RWPE1 (cell line): ENCODE measurements around the gene C1orf159.
A peak's percentile ranks its signal among the peaks of the same experiment; 100 is the strongest.

Experiments
- CTCF ChIA-PET: fragments of 350-600 bp; sonication (Branson Sonifier 250); formaldehyde crosslinking; extraction: SDS; loops from one replicate; lab custom pipeline; 2021; lab: Yijun Ruan, JAX
- POLR2A ChIA-PET: fragments of 400-600 bp; formaldehyde crosslinking; extraction: SDS; loops from one replicate; lab custom pipeline; 2020; ENCODE audit warnings: antibody characterized with exemption; ENCODE audit not compliant: low non-redundant PET; lab: Yijun Ruan, JAX
- DNase-seq: peaks from one replicate; pipeline ENCODE4 v3.0.0; 2012; ENCODE audit warnings: low spot score
- H3K27ac ChIP-seq: fragments of 450-650 bp; 2 replicates; pipeline ENCODE4 v1.5.1; 2017
- TF ChIP-seq, protein P1 (sequence below): fragments of 450-650 bp; conservative IDR thresholded peaks from 2 replicates; pipeline ENCODE4 v1.5.1; 2017; ENCODE audit warnings: low read depth, mild to moderate bottlenecking

Gene C1orf159

DNA sequence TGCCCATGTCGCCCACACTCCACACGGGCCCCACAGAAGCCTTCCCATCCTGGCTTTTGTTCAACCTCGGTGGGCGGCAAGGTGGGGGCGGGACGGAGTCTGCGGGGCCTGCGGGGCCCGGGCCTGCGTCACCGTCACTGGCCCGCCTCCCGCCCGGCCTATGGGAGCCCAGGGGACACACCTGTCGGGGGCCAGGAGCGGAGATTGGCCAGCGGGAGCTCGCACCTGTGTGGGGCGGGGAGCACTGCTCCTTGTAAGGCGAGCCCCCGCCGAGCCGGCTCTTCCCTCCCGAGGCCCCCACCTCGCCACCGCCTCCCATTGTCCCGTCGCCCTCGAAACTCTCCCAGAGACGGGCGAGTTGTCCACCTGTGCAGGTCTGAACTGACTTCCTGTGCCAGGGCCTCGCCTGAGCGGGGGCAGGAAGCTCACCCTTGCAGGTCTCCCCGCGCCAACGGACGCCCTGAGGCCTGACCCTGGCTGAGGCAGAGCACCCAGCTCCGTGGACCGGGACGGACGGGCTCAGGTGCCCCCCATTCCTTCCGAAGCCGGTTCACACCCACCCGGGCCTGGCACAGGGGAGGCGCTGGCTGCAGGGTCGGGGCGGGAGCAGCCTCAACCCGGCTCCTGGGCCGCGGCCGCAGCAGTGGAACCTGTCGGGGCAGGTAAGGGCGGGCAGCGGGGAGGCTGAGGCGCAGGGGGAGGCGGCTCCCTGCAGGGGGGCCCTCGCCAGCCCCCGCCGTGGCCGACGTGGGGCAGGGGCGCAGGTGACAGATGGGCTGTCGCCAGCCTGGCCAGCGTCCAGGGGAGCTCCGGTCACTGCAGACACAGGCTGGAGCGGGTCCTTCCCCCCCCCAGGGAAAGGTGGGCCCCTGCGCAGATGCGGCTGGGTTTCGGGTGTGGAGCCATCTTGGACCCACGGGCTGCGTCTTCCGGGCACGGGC lies 47.0 kb upstream of the C1orf159 start:
- CTCF ChIA-PET, result interaction anchor here (0.6 to 4.6 kb wide), 5 partner anchors 31 to 408 kb away, joined by 3 to 26 read pairs (median 3); partner anchors contain the start of gene PERM1

DNA sequence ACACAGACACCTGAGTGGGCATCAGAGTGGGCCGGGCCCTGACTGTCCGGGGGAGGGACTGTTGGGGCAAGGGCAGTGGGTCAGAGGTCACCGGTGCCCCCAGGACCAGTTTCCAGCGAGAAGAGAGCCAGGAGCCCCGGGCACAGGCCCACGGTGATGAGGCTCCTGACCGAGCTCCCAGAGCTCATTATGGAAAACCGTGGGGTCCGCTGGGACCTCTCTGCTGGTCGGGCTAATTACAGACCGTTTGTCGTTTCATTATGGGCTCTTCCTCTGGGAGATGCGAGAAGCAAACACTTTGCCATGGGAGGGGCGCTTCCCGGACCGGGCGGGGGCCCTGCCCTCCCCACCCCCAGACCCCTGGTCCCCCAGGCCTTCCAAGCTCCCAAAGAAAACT lies 45.8 kb upstream of the C1orf159 start:
- TF ChIP-seq, protein P1, sequence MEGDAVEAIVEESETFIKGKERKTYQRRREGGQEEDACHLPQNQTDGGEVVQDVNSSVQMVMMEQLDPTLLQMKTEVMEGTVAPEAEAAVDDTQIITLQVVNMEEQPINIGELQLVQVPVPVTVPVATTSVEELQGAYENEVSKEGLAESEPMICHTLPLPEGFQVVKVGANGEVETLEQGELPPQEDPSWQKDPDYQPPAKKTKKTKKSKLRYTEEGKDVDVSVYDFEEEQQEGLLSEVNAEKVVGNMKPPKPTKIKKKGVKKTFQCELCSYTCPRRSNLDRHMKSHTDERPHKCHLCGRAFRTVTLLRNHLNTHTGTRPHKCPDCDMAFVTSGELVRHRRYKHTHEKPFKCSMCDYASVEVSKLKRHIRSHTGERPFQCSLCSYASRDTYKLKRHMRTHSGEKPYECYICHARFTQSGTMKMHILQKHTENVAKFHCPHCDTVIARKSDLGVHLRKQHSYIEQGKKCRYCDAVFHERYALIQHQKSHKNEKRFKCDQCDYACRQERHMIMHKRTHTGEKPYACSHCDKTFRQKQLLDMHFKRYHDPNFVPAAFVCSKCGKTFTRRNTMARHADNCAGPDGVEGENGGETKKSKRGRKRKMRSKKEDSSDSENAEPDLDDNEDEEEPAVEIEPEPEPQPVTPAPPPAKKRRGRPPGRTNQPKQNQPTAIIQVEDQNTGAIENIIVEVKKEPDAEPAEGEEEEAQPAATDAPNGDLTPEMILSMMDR, result no peak
- ChIA-PET POLR2A (interaction anchor here (0.6 kb wide), 1 partner anchor 110 kb away, joined by 3 read pairs; no protein-coding TSS in a partner anchor), CTCF (interaction anchor here (0.6 to 4.6 kb wide), 3 partner anchors 40 to 409 kb away, joined by 3 to 26 read pairs (median 3); no protein-coding TSS in a partner anchor)
- no peak for DNase-seq
- no peak overlapping the region for H3K27ac ChIP-seq

More for the DNA sequence above, 47.0 kb upstream of the C1orf159 start:
- TF ChIP-seq, protein P1, result no peak
- POLR2A ChIA-PET, result interaction anchor here (0.6 to 0.8 kb wide), 3 partner anchors 9 to 109 kb away, joined by 3 read pairs; no protein-coding TSS in a partner anchor
- no peak overlapping the region for H3K27ac ChIP-seq
- DNase-seq, result peak; percentile 70

DNA sequence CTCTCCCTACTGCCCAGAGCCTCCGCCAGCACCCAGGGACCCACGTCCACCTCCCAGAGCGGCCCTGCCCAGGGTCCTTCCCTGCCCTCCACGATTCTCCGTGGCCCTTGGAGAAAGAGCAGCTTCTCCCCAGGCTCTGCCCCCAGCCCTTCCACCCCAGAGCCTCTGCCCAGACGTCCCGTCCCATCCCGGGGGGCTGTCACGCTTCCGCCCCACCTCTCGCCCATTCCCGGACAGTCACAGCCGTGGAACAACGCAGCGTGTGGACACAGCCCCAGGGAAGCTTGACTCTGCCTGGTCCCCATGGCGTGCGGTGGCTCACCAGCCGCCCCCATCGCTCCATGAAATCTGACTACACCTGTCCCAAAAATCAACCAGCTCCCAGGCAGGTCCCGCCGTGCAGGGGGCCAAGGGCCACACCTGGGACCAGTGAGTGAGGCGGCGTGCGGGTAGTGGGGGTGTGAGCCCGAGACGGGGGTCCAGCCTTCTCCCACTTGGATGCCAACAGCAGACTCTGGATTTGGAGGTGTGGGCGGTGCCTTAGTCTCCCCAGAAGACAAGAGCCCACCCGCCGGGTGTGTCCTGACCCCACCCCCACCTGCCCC lies 45.3 kb upstream of the C1orf159 start:
- ChIA-PET CTCF (interaction anchor here (0.6 to 4.6 kb wide), 2 partner anchors 39 to 70 kb away, joined by 3 to 26 read pairs; no protein-coding TSS in a partner anchor), POLR2A (no interaction called here)
- H3K27ac ChIP-seq, result no peak overlapping the region
- TF ChIP-seq, protein P1, result no peak
- no peak for DNase-seq

DNA sequence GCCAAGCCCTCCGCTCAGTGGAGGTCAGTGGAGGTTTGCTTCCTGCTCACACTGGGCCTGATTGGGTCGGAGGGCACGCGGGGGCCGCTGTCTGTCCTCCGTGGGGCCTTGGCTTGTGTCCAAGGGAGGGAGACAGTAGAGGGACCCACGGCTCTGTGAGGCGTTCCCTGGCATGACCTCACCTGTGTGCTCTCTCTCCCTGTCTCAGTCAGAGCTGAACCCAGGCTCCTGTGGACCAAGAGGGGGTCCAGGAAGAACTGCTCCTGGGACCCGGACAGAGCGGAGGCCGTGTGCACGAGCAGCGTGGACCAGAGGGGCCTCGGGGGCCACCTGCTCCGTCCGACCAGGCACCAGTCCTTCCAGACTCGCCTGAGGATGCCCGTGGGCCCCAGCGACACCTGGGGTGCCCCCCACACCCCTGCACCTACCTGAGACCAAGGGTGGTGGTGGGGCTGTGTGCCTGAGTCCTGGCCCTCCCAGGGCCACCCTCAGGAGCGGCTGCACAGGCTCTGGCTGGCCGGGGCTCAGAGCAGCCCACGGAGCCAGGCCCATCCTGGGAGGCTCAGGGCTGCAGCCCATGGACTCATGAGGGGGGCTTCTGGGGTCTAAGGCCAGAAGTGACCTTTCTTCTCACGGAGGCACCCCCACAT lies 44.5 kb upstream of the C1orf159 start:
- CTCF ChIA-PET, result interaction anchor here (0.6 to 4.6 kb wide), 3 partner anchors 38 to 71 kb away, joined by 3 to 26 read pairs (median 3); no protein-coding TSS in a partner anchor
- POLR2A ChIA-PET, result no interaction called here
- DNase-seq, result no peak
- H3K27ac ChIP-seq, result no peak overlapping the region
- TF ChIP-seq, protein P1, result no peak

DNA sequence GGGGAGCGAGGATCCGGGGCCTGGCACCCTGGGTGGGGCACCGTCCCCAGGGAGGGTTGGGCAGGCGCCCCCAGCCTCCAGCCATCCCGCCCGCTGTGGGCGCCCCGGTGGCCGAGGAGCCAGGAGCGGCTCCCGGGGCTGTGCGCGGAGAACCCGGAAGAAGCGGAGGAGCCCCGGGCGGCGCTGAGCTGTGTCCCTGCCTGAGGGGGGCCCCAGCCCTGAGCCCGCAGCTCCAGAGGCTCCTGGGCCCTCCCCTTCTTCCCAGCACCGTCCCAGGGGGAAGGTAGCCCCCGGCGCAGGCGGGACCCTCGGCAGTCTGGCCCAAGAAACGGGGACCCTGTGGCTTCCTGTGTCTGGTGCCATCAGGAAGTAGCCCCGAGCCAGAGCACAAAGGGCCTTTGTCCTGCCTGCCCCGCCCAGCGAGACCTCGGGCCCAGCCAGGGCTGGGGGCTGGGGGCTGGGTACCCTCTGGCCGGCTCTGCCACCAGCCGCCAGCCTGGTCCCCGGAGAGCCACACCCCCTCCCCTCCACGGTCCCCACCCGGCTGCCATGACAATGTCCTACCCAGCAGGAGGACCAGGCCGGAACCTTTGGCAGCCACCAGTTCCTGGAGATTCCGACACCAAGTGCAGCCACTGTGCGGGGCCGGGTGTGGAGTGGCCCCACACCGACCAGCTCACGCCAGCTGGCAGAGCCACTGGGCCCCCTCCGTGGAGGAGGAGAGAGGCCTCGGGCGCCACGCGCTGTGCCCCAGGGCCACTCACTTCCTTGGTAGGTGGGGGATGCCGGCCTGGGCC lies 42.2 kb upstream of the C1orf159 start:
- TF ChIP-seq, protein P1, result no peak

More for the DNA sequence above, 42.2 kb upstream of the C1orf159 start:
- peak overlapping the region; percentile 83 for H3K27ac ChIP-seq
- ChIA-PET CTCF (interaction anchor here (0.6 kb wide), 1 partner anchor 40 kb away, joined by 3 read pairs; no protein-coding TSS in a partner anchor), POLR2A (no interaction called here)
- no peak for DNase-seq
